Smooth muscle cell (in vitro differentiated cells): ENCODE measurements around the gene DNMT1. TPM values are rescaled to one million over a fixed set of nuclear protein-coding genes. Genes with fewer than 3 reads are reported as not detected.

Experiments used
- DNase-seq: peaks from one replicate; lab custom pipeline; 2025; ENCODE audit not compliant: unreplicated experiment; lab: John Stamatoyannopoulos, UW
- H2AFZ ChIP-seq: fragments of 200-600 bp; sonication (generic); 2 replicates; pipeline ENCODE4 v1.6.0; 2016; ENCODE audit warnings: antibody characterized with exemption, low read depth, mild to moderate bottlenecking
- H3F3A ChIP-seq: fragments of 200-600 bp; sonication (generic); 2 replicates; pipeline ENCODE4 v1.6.0; 2017; ENCODE audit warnings: antibody characterized with exemption, low read depth
- H3K27ac ChIP-seq: fragments of 200-600 bp; sonication (generic); 2 replicates; pipeline ENCODE4 v1.5.1; 2016; ENCODE audit warnings: low read depth, mild to moderate bottlenecking
- H3K27me3 ChIP-seq: fragments of 200-600 bp; sonication (generic); 2 replicates; pipeline ENCODE4 v1.6.1; 2016; ENCODE audit warnings: low read depth, mild to moderate bottlenecking
- H3K36me3 ChIP-seq: fragments of 200-600 bp; sonication (generic); 2 replicates; pipeline ENCODE4 v1.5.1; 2016; ENCODE audit warnings: low read depth
- H3K4me1 ChIP-seq: fragments of 200-600 bp; sonication (generic); 2 replicates; pipeline ENCODE4 v1.5.1; 2016; ENCODE audit warnings: low read depth
- H3K4me2 ChIP-seq: fragments of 200-600 bp; sonication (generic); 2 replicates; pipeline ENCODE4 v1.6.0; 2016; ENCODE audit warnings: mild to moderate bottlenecking
- H3K4me3 ChIP-seq: fragments of 200-600 bp; sonication (generic); 2 replicates; pipeline ENCODE4 v1.5.1; 2016; ENCODE audit warnings: mild to moderate bottlenecking
- H3K79me2 ChIP-seq: fragments of 200-600 bp; sonication (generic); 2 replicates; pipeline ENCODE4 v1.6.0; 2016; ENCODE audit warnings: low read depth, mild to moderate bottlenecking
- H3K9ac ChIP-seq: fragments of 200-600 bp; sonication (generic); 2 replicates; pipeline ENCODE4 v1.6.0; 2016; ENCODE audit warnings: low read depth
- H3K9me3 ChIP-seq: fragments of 200-600 bp; sonication (generic); replicated peaks from 2 replicates; pipeline ENCODE4 v1.5.1; 2016; ENCODE audit warnings: low read depth
- H4K20me1 ChIP-seq: fragments of 200-600 bp; sonication (generic); 2 replicates; pipeline ENCODE4 v1.6.0; 2016; ENCODE audit warnings: low read depth
- WGBS: methylation state at CpG from one replicate; pipeline ENCODE4 v1.1.7; 2016; ENCODE audit warnings: low lambda C conversion rate; 5-methylcytosine and 5-hydroxymethylcytosine counted together
- polyA plus RNA-seq: library from polyadenylated mRNA; unstranded; fragments of >200 nt; fragmentation: Nextera tagmentation; extraction: Ambion mirVana; gene quantifications from 2 replicates; pipeline ENCODE4 v1.2.1, GENCODE V29; 2016
- total RNA-seq: library from RNA; depleted of rRNA; stranded (reverse); fragments of >200 nt; gene quantifications from 2 replicates; pipeline ENCODE4 v1.2.3, GENCODE V29; 2014
- TF ChIP-seq, protein P1 (sequence below): fragments of 200-600 bp; sonication (generic); IDR thresholded peaks from 2 replicates; pipeline ENCODE4 v1.5.1; 2017; ENCODE audit warnings: borderline replicate concordance, mild to moderate bottlenecking, antibody characterized with exemption; ENCODE audit not compliant: insufficient read depth, poor library complexity, severe bottlenecking

Gene DNMT1
- total and polyA plus RNA-seq, 2 experiments from 2014 or later, result 39.5 to 56.7 TPM

- H4K20me1 ChIP-seq, result peaks cover 3% of the 10 kb centered on the region
- peaks cover 6% of the 10 kb centered on the region for H3F3A ChIP-seq
- TF ChIP-seq, protein P1, sequence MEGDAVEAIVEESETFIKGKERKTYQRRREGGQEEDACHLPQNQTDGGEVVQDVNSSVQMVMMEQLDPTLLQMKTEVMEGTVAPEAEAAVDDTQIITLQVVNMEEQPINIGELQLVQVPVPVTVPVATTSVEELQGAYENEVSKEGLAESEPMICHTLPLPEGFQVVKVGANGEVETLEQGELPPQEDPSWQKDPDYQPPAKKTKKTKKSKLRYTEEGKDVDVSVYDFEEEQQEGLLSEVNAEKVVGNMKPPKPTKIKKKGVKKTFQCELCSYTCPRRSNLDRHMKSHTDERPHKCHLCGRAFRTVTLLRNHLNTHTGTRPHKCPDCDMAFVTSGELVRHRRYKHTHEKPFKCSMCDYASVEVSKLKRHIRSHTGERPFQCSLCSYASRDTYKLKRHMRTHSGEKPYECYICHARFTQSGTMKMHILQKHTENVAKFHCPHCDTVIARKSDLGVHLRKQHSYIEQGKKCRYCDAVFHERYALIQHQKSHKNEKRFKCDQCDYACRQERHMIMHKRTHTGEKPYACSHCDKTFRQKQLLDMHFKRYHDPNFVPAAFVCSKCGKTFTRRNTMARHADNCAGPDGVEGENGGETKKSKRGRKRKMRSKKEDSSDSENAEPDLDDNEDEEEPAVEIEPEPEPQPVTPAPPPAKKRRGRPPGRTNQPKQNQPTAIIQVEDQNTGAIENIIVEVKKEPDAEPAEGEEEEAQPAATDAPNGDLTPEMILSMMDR, result no peak
- 97% methylated on average over 44 of the region's 44 CpGs for WGBS
- no peaks in the 10 kb centered on the region for H3K27me3 ChIP-seq
- no peak for DNase-seq
- no peaks in the 10 kb centered on the region for H3K9me3 ChIP-seq
- no peaks in the 10 kb centered on the region for H3K36me3 ChIP-seq
- H3K4me3 ChIP-seq, result no peak overlapping the region
- H3K9ac ChIP-seq, result no peak overlapping the region
- no peak overlapping the region for H3K27ac ChIP-seq
- peaks cover 22% of the 10 kb centered on the region for H3K79me2 ChIP-seq
- H3K4me2 ChIP-seq, result no peak overlapping the region
- peaks cover 10% of the 10 kb centered on the region for H3K4me1 ChIP-seq
- H2AFZ ChIP-seq, result no peak overlapping the region
Measured at GRCh38 chr19:10110076-10110971, 84.4 kb downstream of the DNMT1 start.

- Histone ChIP-seq H3K27ac (no peak overlapping the region), H3K79me2 (peaks cover 22% of the 10 kb centered on the region), H3K27me3 (no peaks in the 10 kb centered on the region), H3K4me1 (peaks cover 10% of the 10 kb centered on the region), H2AFZ (no peak overlapping the region), H3K4me3 (no peak overlapping the region), H3F3A (peaks cover 6% of the 10 kb centered on the region), H3K9me3 (no peaks in the 10 kb centered on the region), H3K4me2 (no peak overlapping the region), H4K20me1 (peaks cover 3% of the 10 kb centered on the region), H3K36me3 (no peaks in the 10 kb centered on the region), H3K9ac (no peak overlapping the region)
- no peak for DNase-seq
- TF ChIP-seq, protein P1, result no peak
- WGBS, result 99% methylated on average over 14 of the region's 14 CpGs
Measured at GRCh38 chr19:10109528-10109927, 85.2 kb downstream of the DNMT1 start.

DNA sequence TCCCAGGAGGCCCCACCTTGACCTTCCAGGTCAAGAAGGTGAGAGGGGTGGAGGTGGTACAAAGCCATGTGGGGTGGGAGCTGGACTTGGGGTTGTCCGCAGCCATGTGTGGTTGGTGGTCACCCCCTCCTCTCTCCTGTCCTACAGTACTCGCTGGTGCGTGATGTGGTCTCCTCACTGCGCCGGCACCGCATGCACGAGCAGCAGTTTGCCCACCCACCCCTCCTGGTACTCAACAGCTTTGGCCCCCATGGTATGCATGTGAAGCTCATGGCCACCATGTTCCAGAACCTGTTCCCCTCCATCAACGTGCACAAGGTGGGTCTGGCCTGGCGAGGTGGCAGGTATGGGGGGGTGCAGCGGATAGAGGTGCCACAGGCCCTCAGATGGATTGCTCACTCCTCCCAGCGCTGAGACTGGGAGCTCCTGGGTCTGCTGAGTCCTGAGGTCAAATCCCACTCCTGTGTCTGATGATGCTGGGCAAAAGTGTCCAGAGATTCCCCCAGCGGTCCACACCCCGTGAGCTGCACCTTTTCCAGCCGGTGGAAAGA lies 86.9 kb downstream of the DNMT1 start:
- H3K9ac ChIP-seq, result no peak overlapping the region
- no peaks in the 10 kb centered on the region for H3K36me3 ChIP-seq
- no peaks in the 10 kb centered on the region for H3K27me3 ChIP-seq
- H3K4me1 ChIP-seq, result peaks cover 10% of the 10 kb centered on the region
- peaks cover 6% of the 10 kb centered on the region for H3F3A ChIP-seq
- H3K4me3 ChIP-seq, result no peak overlapping the region
- no peak overlapping the region for H2AFZ ChIP-seq
- no peaks in the 10 kb centered on the region for H4K20me1 ChIP-seq
- DNase-seq, result no peak
- H3K79me2 ChIP-seq, result peaks cover 22% of the 10 kb centered on the region
- no peaks in the 10 kb centered on the region for H3K9me3 ChIP-seq
- H3K4me2 ChIP-seq, result peak overlapping the region; percentile 94
- WGBS, result 99% methylated on average over 14 of the region's 14 CpGs
- no peak overlapping the region for H3K27ac ChIP-seq
- TF ChIP-seq, protein P1, result no peak
